Osteocyte (in vitro differentiated cells): ENCODE results near the gene CEBPB. TPM values are rescaled to one million over a fixed set of nuclear protein-coding genes. Genes with fewer than 3 reads are reported as not detected.

Experiments
- DNase-seq: peaks from one replicate; pipeline ENCODE4 v3.0.0; 2021; ENCODE audit warnings: mixed read lengths; ENCODE audit not compliant: unreplicated experiment; ENCODE audit errors: extremely low spot score
- H3K27ac Mint-ChIP-seq: one replicate; pipeline ENCODE4 v1.8.0; 2021; ENCODE audit warnings: mild to moderate bottlenecking, mixed read lengths; ENCODE audit not compliant: unreplicated experiment
- H3K27me3 Mint-ChIP-seq: one replicate; pipeline ENCODE4 v1.8.0; 2021; ENCODE audit warnings: mixed read lengths; ENCODE audit not compliant: unreplicated experiment
- H3K36me3 Mint-ChIP-seq: one replicate; pipeline ENCODE4 v1.8.0; 2021; ENCODE audit warnings: mixed read lengths; ENCODE audit not compliant: unreplicated experiment
- H3K4me1 Mint-ChIP-seq: one replicate; pipeline ENCODE4 v1.8.0; 2021; ENCODE audit warnings: mixed read lengths; ENCODE audit not compliant: unreplicated experiment
- H3K4me3 Mint-ChIP-seq: one replicate; pipeline ENCODE4 v1.8.0; 2021; ENCODE audit warnings: mild to moderate bottlenecking, moderate library complexity, mixed read lengths; ENCODE audit not compliant: unreplicated experiment
- H3K9me3 Mint-ChIP-seq: one replicate; pipeline ENCODE4 v1.8.0; 2021; ENCODE audit warnings: mixed read lengths; ENCODE audit not compliant: unreplicated experiment
- CTCF ChIP-seq: fragments of 200-600 bp; sonication (generic); IDR thresholded peaks from 2 replicates; pipeline ENCODE4 v1.5.0; 2021; ENCODE audit warnings: antibody characterized with exemption, mild to moderate bottlenecking, moderate library complexity
- total RNA-seq: library from RNA; stranded (reverse); gene quantifications from 2 replicates; pipeline ENCODE4 v1.2.1, GENCODE V29; 2021

The CEBPB gene
- total RNA-seq, 1 donor from 2014 or later, result 59.1 TPM

GRCh38 chr20:50223039-50224005 is 32.7 kb downstream of the CEBPB start:
- Mint-ChIP-seq H3K27ac (no peak overlapping the region), H3K4me1 (peaks cover 18% of the 10 kb centered on the region), H3K27me3 (no peaks in the 10 kb centered on the region), H3K9me3 (no peaks in the 10 kb centered on the region), H3K4me3 (no peak overlapping the region), H3K36me3 (no peaks in the 10 kb centered on the region)
- no peak for TF ChIP-seq CTCF
- no peak for DNase-seq

- H3K4me3 Mint-ChIP-seq, result no peak overlapping the region
- no peak for DNase-seq
- no peak overlapping the region for H3K27ac Mint-ChIP-seq
- H3K9me3 Mint-ChIP-seq, result no peaks in the 10 kb centered on the region
- no peaks in the 10 kb centered on the region for H3K36me3 Mint-ChIP-seq
- H3K27me3 Mint-ChIP-seq, result no peaks in the 10 kb centered on the region
- no peak for TF ChIP-seq CTCF
- peaks cover 18% of the 10 kb centered on the region for H3K4me1 Mint-ChIP-seq
These were observed 33.4 kb downstream of the CEBPB start for GRCh38 chr20:50224052-50224451.

DNA sequence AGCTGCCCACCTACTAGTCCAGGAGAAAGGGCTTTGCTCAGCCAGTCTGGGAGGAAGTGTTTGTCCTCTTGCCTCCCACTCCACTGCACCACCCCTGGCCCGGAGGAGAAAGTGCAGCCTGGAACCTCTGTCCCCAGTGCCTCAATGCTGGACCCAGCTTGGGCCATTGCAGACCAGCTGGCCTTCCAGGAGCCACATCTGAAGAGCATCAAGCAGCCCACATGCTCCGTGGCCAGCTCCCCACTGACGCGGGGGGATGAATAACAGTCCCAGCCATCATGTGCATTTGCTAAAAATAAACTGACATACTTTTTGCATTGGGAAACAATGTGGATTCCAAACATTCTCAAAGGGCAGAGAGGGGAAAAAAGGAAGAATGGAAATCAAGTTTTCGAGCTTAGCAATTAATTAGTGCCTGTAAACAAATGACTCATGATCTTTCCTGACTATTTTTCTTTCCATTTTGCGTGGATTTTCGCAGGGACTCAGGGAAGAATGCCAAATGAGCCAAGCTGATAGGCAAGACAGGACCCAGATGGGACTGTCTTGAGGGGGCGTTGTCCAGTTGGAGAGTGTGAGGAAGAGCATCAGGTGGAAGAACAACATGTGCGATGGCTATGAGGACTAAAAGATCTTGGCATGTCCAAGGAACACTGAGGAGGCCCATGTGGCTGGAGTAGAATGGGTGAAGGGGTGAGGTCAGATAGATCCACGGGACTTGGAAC is 34.1 kb downstream of the CEBPB start:
- no peak for TF ChIP-seq CTCF
- H3K27me3 Mint-ChIP-seq, result no peaks in the 10 kb centered on the region
- H3K4me3 Mint-ChIP-seq, result no peak overlapping the region
- DNase-seq, result no peak
- H3K36me3 Mint-ChIP-seq, result no peaks in the 10 kb centered on the region
- no peaks in the 10 kb centered on the region for H3K9me3 Mint-ChIP-seq
- peak overlapping the region; percentile 86 for H3K27ac Mint-ChIP-seq
- peaks cover 18% of the 10 kb centered on the region for H3K4me1 Mint-ChIP-seq

DNA sequence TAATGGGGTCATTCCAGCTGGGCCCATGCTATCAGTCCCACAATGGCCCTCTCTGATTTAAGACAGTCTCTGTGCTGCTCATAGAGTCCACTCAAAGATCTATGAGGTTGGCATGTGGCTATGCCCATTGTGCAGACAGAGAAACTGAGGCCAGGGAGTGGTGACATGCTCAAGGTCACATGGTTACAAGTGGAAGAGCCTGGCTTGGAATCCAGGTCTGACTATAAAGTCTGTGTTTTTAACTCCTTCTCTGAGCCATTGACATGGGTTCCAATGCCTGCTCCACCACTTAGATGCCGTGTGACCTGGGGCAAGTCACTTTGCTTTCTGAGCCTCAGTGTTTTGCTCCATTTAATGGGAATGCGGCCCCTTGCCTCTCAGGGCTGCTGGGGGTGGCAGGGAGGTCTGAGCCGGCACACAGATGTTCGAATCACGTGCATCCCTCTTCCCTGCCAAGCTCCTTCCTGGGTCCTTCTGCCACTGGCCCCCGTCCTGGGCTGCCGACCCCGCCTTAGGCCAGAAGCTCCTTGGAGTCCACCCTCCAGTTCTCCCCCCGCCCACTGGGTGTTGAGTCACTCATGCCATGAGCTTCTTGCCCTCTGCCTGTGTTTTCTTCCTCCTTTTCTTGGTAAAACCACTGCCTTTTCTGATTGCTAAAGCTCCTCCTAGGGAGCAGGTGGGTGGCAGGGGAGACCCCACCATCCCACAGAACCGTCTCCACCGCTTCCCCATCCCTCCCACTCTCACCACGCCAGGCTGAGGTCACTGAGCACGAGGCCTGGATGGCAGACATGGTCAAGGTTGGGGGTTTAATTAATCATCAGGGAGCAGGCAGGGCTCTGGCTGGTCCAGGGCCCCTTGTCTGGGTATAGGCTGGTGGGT is 35.7 kb downstream of the CEBPB start:
- Mint-ChIP-seq H3K4me3 (no peak overlapping the region), H3K4me1 (peaks cover 18% of the 10 kb centered on the region), H3K27ac (peak overlapping the region; percentile 42), H3K36me3 (no peaks in the 10 kb centered on the region), H3K9me3 (no peaks in the 10 kb centered on the region), H3K27me3 (no peaks in the 10 kb centered on the region)
- DNase-seq, result no peak
- TF ChIP-seq CTCF, result no peak
